WTC11 (cell line): ENCODE data around the gene TRIM29. TPM values are rescaled to one million over a fixed set of nuclear protein-coding genes. Genes with fewer than 3 reads are reported as not detected.

Source experiments
- ATAC-seq: fragments of 200-7000 bp; cut with Tn5 transposase; 2 replicates; pipeline ENCODE4 v1.10.0; 2021; ENCODE audit warnings: mild to moderate bottlenecking, moderate library complexity
- CTCF ChIA-PET: fragments of 300-600 bp; sonication (Branson Sonifier 250); formaldehyde crosslinking; loops from one replicate; lab custom pipeline; 2021; ENCODE audit warnings: antibody characterized with exemption; lab: Charles Lee
- POLR2A ChIA-PET: fragments of 350-600 bp; sonication (Branson Sonifier 250); formaldehyde crosslinking; loops from one replicate; lab custom pipeline; 2021; ENCODE audit warnings: antibody characterized with exemption; lab: Charles Lee
- DNase-seq: peaks from one replicate; pipeline ENCODE4 v3.0.0; 2021; ENCODE audit warnings: low spot score
- H3K27ac Mint-ChIP-seq: 2 replicates; pipeline ENCODE4 v1.8.0; 2021; ENCODE audit warnings: mixed read lengths
- H3K27me3 Mint-ChIP-seq: 2 replicates; pipeline ENCODE4 v1.8.0; 2021; ENCODE audit warnings: low read depth, mild to moderate bottlenecking, moderate library complexity, mixed read lengths
- H3K36me3 Mint-ChIP-seq: 2 replicates; pipeline ENCODE4 v1.8.0; 2021; ENCODE audit warnings: mixed read lengths
- H3K4me1 Mint-ChIP-seq: 2 replicates; pipeline ENCODE4 v1.8.0; 2022; ENCODE audit warnings: mixed read lengths
- H3K4me3 Mint-ChIP-seq: 2 replicates; pipeline ENCODE4 v1.8.0; 2021; ENCODE audit warnings: mild to moderate bottlenecking, moderate library complexity, mixed read lengths
- H3K9me3 Mint-ChIP-seq: 2 replicates; pipeline ENCODE4 v1.8.0; 2021; ENCODE audit warnings: mixed read lengths
- FOXJ3 ChIP-seq: sonication (generic); formaldehyde crosslinking; IDR thresholded peaks from 2 replicates; pipeline ENCODE4 v1.9.0; 2021; ENCODE audit warnings: missing genetic modification reagents, mild to moderate bottlenecking, borderline replicate concordance
- NFYB ChIP-seq: sonication (generic); formaldehyde crosslinking; conservative IDR thresholded peaks from 2 replicates; pipeline ENCODE4 v1.8.0; 2022; ENCODE audit warnings: low read depth, missing genetic modification reagents
- OVOL2 ChIP-seq: fragments of 250-450 bp; sonication (Bioruptor Pico); IDR thresholded peaks from 2 replicates; pipeline ENCODE4 v1.9.0; 2021; ENCODE audit warnings: mild to moderate bottlenecking, borderline replicate concordance
- total RNA-seq: library from RNA; stranded (reverse); gene quantifications from 3 replicates; pipeline ENCODE4 v1.2.3, GENCODE V29; 2021

The TRIM29 gene
- total RNA-seq, 1 experiment from 2014 or later = 0.11 TPM

GRCh38 chr11:120061761-120062560, 76.0 kb downstream of the TRIM29 start:
- Mint-ChIP-seq H3K27ac (no peak overlapping the region), H3K36me3 (no peaks in the 10 kb centered on the region), H3K27me3 (peaks cover 6% of the 10 kb centered on the region), H3K4me1 (peaks cover 52% of the 10 kb centered on the region), H3K9me3 (no peaks in the 10 kb centered on the region), H3K4me3 (no peak overlapping the region)
- DNase-seq (peak; percentile 57), ATAC-seq (peak; percentile 49)
- POLR2A ChIA-PET = no interaction called here
- CTCF ChIA-PET = interaction anchor here (0.6 to 2.9 kb wide), 9 partner anchors 15 to 133 kb away, joined by 3 to 20 read pairs (median 3); no protein-coding TSS in a partner anchor
- TF ChIP-seq NFYB (CRISPR knock-in tag) = no peak
- TF ChIP-seq OVOL2 (CRISPR knock-in tag) = no peak
- no peak for TF ChIP-seq FOXJ3

Other genes with a start within 250 kb of the TRIM29 start
- 3.2 to 5.6 TPM (median 4.2 TPM) in 3 replicates for gene OAF, start 72.9 kb upstream of the TRIM29 start, total RNA-seq
- gene POU2F3, start 102.0 kb upstream of the TRIM29 start, total RNA-seq = 0.37 to 0.78 TPM (median 0.61 TPM) in 3 replicates
- gene TLCD5, start 187.2 kb upstream of the TRIM29 start, total RNA-seq = 8.2 to 10.2 TPM (median 8.3 TPM) in 3 replicates
- gene ARHGEF12, start 198.3 kb upstream of the TRIM29 start, total RNA-seq = 32.0 to 35.8 TPM (median 32.2 TPM) in 3 replicates